C4-2B (cell line): ENCODE data around the gene KDM2A.

ENCODE experiments used
- H3K27ac ChIP-seq: fragments of 450-650 bp; 2 replicates; pipeline ENCODE4 v1.5.1; 2017
- ZFX ChIP-seq: fragments of 450-650 bp; IDR thresholded peaks from 2 replicates; pipeline ENCODE4 v1.6.1; 2017
- TF ChIP-seq, protein P1 (sequence below): fragments of 450-650 bp; conservative IDR thresholded peaks from 2 replicates; pipeline ENCODE4 v1.5.1; 2017; ENCODE audit warnings: mild to moderate bottlenecking

KDM2A gene

DNA sequence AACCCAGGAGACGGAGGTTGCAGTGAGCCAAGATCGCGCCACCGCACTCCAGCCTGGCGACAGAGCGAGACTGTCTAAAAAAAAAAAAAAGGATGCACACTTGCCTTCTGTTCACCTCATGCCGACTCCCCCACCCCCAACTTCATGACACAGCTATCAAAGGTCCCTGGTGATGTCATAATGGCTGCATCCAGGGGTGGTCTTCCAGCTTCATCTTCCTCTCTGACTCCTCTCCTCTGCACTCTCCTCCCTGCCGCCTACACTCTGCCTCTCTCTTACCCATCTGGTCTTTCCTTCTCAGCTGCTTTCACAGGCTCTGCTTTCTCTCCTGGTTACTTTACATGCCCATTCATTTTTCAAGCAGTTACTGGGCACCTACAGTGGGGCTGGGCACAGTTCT is 16.4 kb upstream of the KDM2A start:
- TF ChIP-seq, protein P1, sequence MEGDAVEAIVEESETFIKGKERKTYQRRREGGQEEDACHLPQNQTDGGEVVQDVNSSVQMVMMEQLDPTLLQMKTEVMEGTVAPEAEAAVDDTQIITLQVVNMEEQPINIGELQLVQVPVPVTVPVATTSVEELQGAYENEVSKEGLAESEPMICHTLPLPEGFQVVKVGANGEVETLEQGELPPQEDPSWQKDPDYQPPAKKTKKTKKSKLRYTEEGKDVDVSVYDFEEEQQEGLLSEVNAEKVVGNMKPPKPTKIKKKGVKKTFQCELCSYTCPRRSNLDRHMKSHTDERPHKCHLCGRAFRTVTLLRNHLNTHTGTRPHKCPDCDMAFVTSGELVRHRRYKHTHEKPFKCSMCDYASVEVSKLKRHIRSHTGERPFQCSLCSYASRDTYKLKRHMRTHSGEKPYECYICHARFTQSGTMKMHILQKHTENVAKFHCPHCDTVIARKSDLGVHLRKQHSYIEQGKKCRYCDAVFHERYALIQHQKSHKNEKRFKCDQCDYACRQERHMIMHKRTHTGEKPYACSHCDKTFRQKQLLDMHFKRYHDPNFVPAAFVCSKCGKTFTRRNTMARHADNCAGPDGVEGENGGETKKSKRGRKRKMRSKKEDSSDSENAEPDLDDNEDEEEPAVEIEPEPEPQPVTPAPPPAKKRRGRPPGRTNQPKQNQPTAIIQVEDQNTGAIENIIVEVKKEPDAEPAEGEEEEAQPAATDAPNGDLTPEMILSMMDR = no peak
- no peak for TF ChIP-seq ZFX
- H3K27ac ChIP-seq = no peak overlapping the region

DNA sequence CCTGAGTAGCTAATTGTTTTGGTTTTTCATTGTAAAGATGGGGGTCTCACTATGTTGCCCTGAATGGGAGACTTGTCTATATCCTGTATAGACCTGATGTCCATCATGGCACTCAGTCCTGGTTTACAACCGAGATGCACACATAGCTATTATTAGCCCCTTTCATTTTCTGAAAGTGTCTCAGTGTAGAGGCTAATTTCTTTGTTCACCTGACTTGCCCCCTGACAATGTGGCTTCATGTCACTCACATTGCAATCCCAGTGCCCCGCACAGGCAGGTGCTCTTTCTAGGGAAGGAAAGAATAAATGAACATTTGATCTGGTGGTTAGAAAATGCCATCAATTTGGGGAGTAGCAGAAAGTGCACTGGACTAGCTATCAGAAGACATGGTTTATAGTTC is 13.1 kb upstream of the KDM2A start:
- H3K27ac ChIP-seq = no peak overlapping the region
- TF ChIP-seq ZFX = no peak
- TF ChIP-seq, protein P1 = no peak

DNA sequence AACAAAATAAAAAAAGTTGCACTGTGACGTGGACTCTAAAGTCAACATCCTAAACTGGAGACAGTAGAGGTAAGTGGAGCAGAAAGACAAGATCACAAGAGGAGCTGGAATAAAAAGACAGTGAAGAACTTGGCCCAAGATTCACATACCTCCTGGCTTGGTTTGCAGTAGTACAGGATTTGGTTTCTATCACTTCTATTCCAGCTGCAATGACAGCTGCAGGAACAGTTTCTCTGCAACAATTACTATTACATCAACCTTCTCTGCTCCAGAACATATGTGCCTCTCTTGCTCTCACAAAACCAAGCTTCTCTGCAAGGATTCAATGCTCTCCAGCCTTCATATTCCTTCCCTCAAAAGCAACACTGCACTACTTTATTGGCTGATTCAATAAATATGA is 7.8 kb upstream of the KDM2A start:
- TF ChIP-seq ZFX = no peak
- TF ChIP-seq, protein P1 = no peak
- H3K27ac ChIP-seq = no peak overlapping the region

DNA sequence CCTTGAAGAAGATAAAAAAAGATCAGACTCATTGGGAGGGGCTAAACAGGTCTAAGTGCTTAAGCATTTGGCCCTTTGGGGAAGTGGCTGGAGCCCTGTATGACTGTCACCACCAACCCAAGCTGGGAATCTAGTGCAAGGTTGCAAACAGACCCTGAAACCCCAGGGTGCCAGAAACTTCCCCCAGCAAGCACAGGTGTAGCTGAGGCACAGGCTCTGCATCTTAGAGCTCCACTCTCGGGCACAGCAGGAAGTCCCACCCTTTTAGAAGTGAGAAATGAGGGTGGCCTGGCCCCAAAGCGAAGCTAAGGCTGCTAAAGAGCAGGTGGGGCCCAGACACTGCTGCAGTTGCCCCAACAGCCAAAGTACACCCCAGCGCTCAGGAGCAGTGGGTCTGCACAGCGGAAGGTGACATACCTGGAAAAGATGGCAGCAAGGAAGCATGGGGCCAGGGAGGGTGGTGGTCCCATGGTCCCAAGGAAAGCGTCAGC is 5.8 kb upstream of the KDM2A start:
- TF ChIP-seq ZFX = no peak
- TF ChIP-seq, protein P1 = no peak
- H3K27ac ChIP-seq = no peak overlapping the region

DNA sequence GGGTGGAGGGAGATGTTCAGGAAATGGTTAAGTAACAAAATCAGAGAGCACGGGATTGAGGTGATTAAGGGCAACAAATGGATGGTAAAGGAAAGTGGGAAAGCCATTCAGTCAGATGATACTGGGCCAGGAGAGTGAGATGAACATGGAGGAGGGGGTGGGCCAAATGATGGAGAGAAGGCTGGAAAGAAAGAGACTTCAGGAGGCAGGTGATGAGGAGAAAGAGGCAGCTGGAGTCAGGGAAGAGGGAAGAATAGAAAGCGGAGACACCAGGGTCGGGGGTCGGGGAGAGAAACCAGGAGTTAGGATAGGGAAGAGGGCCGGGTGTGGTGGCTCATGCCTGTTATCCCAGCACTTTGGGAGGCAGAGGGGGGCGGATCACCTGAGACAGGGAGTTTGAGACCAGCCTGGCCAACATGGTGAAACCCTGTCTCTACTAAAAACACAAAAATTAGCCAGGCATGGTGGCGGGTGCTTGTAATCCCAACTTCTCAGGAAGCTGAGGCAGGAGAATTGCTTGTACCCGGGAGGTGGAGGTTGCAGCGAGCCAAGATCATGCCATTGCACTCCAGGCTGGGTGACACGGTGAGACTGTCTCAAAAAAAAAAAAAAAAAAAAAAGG is 4.7 kb upstream of the KDM2A start:
- H3K27ac ChIP-seq = no peak overlapping the region
- TF ChIP-seq, protein P1 = no peak
- TF ChIP-seq ZFX = no peak

DNA sequence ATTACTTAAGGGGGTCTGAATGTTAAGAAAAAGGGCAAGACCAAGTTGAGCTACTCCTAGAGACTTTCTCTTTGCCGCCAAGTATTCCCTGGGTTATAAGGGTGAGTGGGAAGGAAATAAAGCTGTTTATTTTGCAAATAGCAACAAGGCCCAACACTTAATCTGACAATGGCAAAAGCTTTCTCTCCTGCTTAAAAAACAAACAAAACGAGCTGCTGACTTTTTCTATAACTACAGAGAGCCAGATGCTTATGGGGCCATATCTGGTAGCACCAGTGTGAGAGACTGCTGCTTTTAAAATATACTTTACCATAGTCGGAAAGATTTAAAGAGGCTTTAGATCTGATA is 2.3 kb upstream of the KDM2A start:
- TF ChIP-seq, protein P1 = no peak
- no peak for TF ChIP-seq ZFX
- no peak overlapping the region for H3K27ac ChIP-seq

DNA sequence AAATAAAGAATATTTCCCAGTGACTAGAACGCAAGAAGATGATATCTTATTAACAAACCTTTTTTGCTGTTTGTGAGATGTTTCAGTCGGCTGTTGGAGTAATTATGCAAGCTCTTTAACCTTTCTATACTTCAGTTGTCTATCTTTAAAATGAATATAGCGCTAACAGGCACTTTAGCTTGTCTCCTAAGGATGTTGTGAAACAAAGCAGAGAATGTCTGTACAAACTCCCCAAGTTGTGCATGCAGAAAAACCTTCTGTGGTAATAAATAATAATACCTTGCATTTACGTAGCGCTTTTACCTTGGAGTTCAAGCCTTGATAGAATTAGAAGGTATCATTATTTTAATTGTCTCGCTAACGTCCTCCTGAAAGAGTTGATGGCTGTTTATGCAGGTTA is 1.9 kb upstream of the KDM2A start:
- TF ChIP-seq ZFX = no peak
- H3K27ac ChIP-seq = no peak overlapping the region

DNA sequence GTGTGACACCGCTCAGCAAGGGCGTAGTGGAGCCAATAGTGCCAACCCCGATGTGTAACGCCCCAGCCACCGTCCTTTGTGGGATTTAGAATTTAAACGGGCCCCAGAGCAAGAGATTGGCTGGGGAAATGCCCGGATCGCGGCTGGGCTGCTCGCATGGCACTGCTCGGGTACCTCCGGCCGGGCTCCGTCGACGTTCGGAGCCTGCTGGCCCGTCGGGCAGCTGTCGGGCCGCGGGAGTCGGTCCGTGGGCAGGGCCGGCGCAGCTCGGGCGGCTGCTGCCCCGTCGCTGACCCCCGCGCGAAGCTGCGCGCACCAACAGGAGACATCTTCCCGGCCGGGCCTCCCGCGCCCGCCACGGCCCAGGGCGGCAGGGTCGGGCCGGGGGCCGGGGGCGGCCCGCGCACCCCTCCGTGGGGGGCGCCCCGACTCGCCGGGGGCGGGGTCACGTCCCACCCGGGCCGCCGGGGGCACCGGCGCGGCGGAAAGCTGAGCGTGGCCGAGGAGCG is 1.3 kb upstream of the KDM2A start:
- TF ChIP-seq, protein P1 = no peak
- no peak for TF ChIP-seq ZFX
- H3K27ac ChIP-seq = peak overlapping the region; percentile 96; the same call in 1 of the 2 replicates
